Right cardiac atrium (tissue), 5 donors: Measurements from ENCODE around the gene EOGT. TPM values are rescaled to one million over a fixed set of nuclear protein-coding genes. Genes with fewer than 3 reads are reported as not detected.
A peak's percentile ranks its signal among the peaks of the same experiment; 100 is the strongest.

Experiments
- ATAC-seq, 2 donors: fragments of 200-7000 bp; cut with Tn5 transposase; one replicate each; pipeline versions ENCODE4 v1.8.0 to v1.9.1; 2020; ENCODE audit warnings: moderate library complexity in 2 of 2, mild to moderate bottlenecking in 1 of 2
- DNase-seq, 3 donors: peaks; one replicate each; pipeline ENCODE4 v3.0.0-alpha.2; 2020
- H3K27ac ChIP-seq: one replicate; pipeline ENCODE4 v1.5.1; 2013; ENCODE audit warnings: mild to moderate bottlenecking, low read length, control low read depth, moderate library complexity
- H3K27me3 ChIP-seq: one replicate; pipeline ENCODE4 v1.6.1; 2013; ENCODE audit not compliant: control insufficient read depth, insufficient read depth
- H3K4me1 ChIP-seq: one replicate; pipeline ENCODE4 v1.6.1; 2013; ENCODE audit warnings: low read length; ENCODE audit not compliant: control insufficient read depth, insufficient read depth
- H3K4me3 ChIP-seq: one replicate; pipeline ENCODE4 v1.5.1; 2013; ENCODE audit warnings: low read length, control low read depth
- H3K9me3 ChIP-seq: one replicate; pipeline ENCODE4 v1.6.1; 2013; ENCODE audit warnings: low read length; ENCODE audit not compliant: control insufficient read depth
- WGBS: extraction: QIAGEN DNeasy Blood & Tissue Kit; methylation state at CpG from one replicate; pipeline ENCODE4 v1.1.7; 2013; 5-methylcytosine and 5-hydroxymethylcytosine counted together
- intact Hi-C, 4 donors: fragments of 100-400 bp; cut with DNase I; formaldehyde crosslinking; loops; one replicate each; pipeline versions ENCODE4 v1.11.0 to v1.14.0; 2022 to 2023
- polyA plus RNA-seq: library from polyadenylated mRNA; stranded (reverse); fragments of 200-250 nt; gene quantifications from one replicate; pipeline ENCODE4 v1.2.3, GENCODE V29; 2013
- total RNA-seq, 4 donors: library from RNA; stranded (reverse); fragmentation: NEBNext Ultra II Directional; extraction: Animal tissue kit (Norgen Biotek cat#: 25700); gene quantifications; one replicate each; pipeline ENCODE4 v1.2.1, GENCODE V29; 2021
- donor health status: healthy with polysubstance abuse.
- donor health status: DM: no; HTN: yes; CAD: no.
- donor health status: DM: no; HTN: no; CAD: no.
- donor health status: DM: no; HTN: yes; CAD: no; lungs with severe emphysema.
- donor health status: DM: yes; HTN: yes; CAD: no.

EOGT gene
- total and polyA plus RNA-seq, 5 donors: 26.1 to 112 (median 55.7) TPM

GRCh38 chr3:68985146-68985790 lies 28.2 kb downstream of the EOGT start:
- Histone ChIP-seq H3K4me1 (no peaks in the 10 kb centered on the region), H3K27ac (no peak overlapping the region), H3K27me3 (no peaks in the 10 kb centered on the region), H3K9me3 (no peaks in the 10 kb centered on the region), H3K4me3 (no peak overlapping the region)
- ATAC-seq (no peak), DNase-seq (no peak)
- intact Hi-C loops: no loop called here
- 52% methylated on average over 3 of the region's 3 CpGs for WGBS

GRCh38 chr3:68984011-68984530 lies 29.4 kb downstream of the EOGT start:
- Histone ChIP-seq H3K4me1 (no peaks in the 10 kb centered on the region), H3K9me3 (no peaks in the 10 kb centered on the region), H3K4me3 (no peak overlapping the region), H3K27ac (no peak overlapping the region), H3K27me3 (no peaks in the 10 kb centered on the region)
- 86% methylated on average over 5 of the region's 5 CpGs for WGBS
- no peak for DNase-seq
- ATAC-seq: no peak
- intact Hi-C loops: no loop called here

- Histone ChIP-seq H3K4me1 (no peaks in the 10 kb centered on the region), H3K27me3 (no peaks in the 10 kb centered on the region), H3K9me3 (no peaks in the 10 kb centered on the region), H3K27ac (no peak overlapping the region), H3K4me3 (no peak overlapping the region)
- DNase-seq: no peak
- ATAC-seq: no peak
- 83% methylated on average over 8 of the region's 8 CpGs for WGBS
- intact Hi-C loops: no loop called here
These were observed 35.9 kb downstream of the EOGT start for GRCh38 chr3:68977486-68978167.

- ATAC-seq: no peak
- 84% methylated on average over 5 of the region's 5 CpGs for WGBS
- intact Hi-C loops: no loop called here
These were observed 38.8 kb downstream of the EOGT start for GRCh38 chr3:68974711-68975110.

GRCh38 chr3:68973639-68974038 lies 39.8 kb downstream of the EOGT start:
- peak in 1 of 3 donors; percentile 37 for DNase-seq
- Histone ChIP-seq H3K4me1 (no peaks in the 10 kb centered on the region), H3K4me3 (no peak overlapping the region), H3K27ac (no peak overlapping the region), H3K27me3 (no peaks in the 10 kb centered on the region), H3K9me3 (no peaks in the 10 kb centered on the region)
- ATAC-seq: peak in 1 of 2 donors; percentile 26
- intact Hi-C loops: no loop called here
- WGBS: 63% methylated on average over 7 of the region's 7 CpGs

More at GRCh38 chr3:68974711-68975110, 38.8 kb downstream of the EOGT start:
- H3K4me1 ChIP-seq: no peaks in the 10 kb centered on the region
- H3K27ac ChIP-seq: no peak overlapping the region
- no peak overlapping the region for H3K4me3 ChIP-seq
- H3K27me3 ChIP-seq: no peaks in the 10 kb centered on the region
- no peak for DNase-seq
- no peaks in the 10 kb centered on the region for H3K9me3 ChIP-seq

GRCh38 chr3:68972358-68972979 lies 41.0 kb downstream of the EOGT start:
- Histone ChIP-seq H3K4me3 (no peak overlapping the region), H3K27me3 (no peaks in the 10 kb centered on the region), H3K9me3 (no peaks in the 10 kb centered on the region), H3K27ac (no peak overlapping the region), H3K4me1 (no peaks in the 10 kb centered on the region)
- ATAC-seq: peak; percentile 75
- 35% methylated on average over 11 of the region's 11 CpGs for WGBS
- intact Hi-C loops: no loop called here
- peak; percentile 25 to 67 (median 61) for DNase-seq

- Histone ChIP-seq H3K4me1 (no peaks in the 10 kb centered on the region), H3K27me3 (no peaks in the 10 kb centered on the region), H3K9me3 (no peaks in the 10 kb centered on the region), H3K27ac (no peak overlapping the region), H3K4me3 (no peak overlapping the region)
- no peak for DNase-seq
- intact Hi-C loops: no loop called here
- WGBS: 79% methylated on average over 2 of the region's 2 CpGs
- no peak for ATAC-seq
These were observed 48.8 kb downstream of the EOGT start for GRCh38 chr3:68964694-68965093.

GRCh38 chr3:68963891-68964290 lies 49.6 kb downstream of the EOGT start:
- WGBS: 36% methylated on average over 5 of the region's 5 CpGs
- no peaks in the 10 kb centered on the region for H3K27me3 ChIP-seq
- ATAC-seq: no peak

GRCh38 chr3:68963376-68963775 lies 50.1 kb downstream of the EOGT start:
- H3K4me1 ChIP-seq: no peaks in the 10 kb centered on the region
- ATAC-seq (no peak), DNase-seq (no peak)
- intact Hi-C loops: no loop called here
- H3K9me3 ChIP-seq: no peaks in the 10 kb centered on the region
- no peaks in the 10 kb centered on the region for H3K27me3 ChIP-seq
- no peak overlapping the region for H3K27ac ChIP-seq
- H3K4me3 ChIP-seq: no peak overlapping the region

More at GRCh38 chr3:68963891-68964290, 49.6 kb downstream of the EOGT start:
- intact Hi-C loops: no loop called here
- Histone ChIP-seq H3K4me1 (no peaks in the 10 kb centered on the region), H3K9me3 (no peaks in the 10 kb centered on the region), H3K4me3 (no peak overlapping the region), H3K27ac (no peak overlapping the region)
- DNase-seq: no peak

- H3K4me3 ChIP-seq: no peak overlapping the region
- H3K27ac ChIP-seq: no peak overlapping the region
- DNase-seq (no peak), ATAC-seq (no peak)
- H3K9me3 ChIP-seq: no peaks in the 10 kb centered on the region
- 58% methylated on average over 3 of the region's 3 CpGs for WGBS
- intact Hi-C loops: no loop called here
- H3K4me1 ChIP-seq: no peaks in the 10 kb centered on the region
- no peaks in the 10 kb centered on the region for H3K27me3 ChIP-seq
These were observed 54.6 kb downstream of the EOGT start for GRCh38 chr3:68958932-68959331.

GRCh38 chr3:68957895-68958294 lies 55.6 kb downstream of the EOGT start:
- no peak for ATAC-seq
- no peaks in the 10 kb centered on the region for H3K27me3 ChIP-seq

More at GRCh38 chr3:68957895-68958294, 55.6 kb downstream of the EOGT start:
- 37% methylated on average over 3 of the region's 3 CpGs for WGBS
- intact Hi-C loops: no loop called here
- H3K9me3 ChIP-seq: no peaks in the 10 kb centered on the region
- H3K4me1 ChIP-seq: no peaks in the 10 kb centered on the region
- no peak overlapping the region for H3K27ac ChIP-seq
- no peak for DNase-seq
- no peak overlapping the region for H3K4me3 ChIP-seq
